ENCODE results near the gene TICAM1. TPM values are rescaled to one million over a fixed set of nuclear protein-coding genes. Genes with fewer than 3 reads are reported as not detected.

TICAM1 gene
- total and polyA plus RNA-seq, 10 of the 15 experiments (the other 5 are each of a cell fraction or from before 2014, with no cell fraction given): 0.31 to 31.1 (median 5.3) TPM

GRCh38 chr19:4878491-4878968 is 47.0 kb upstream of the TICAM1 start (continued):
- TF ChIP-seq BCLAF1 (IDR thresholded peaks at IDR 0.05) (no peak), ZNF384 (IDR thresholded peaks at IDR 0.05; ENCODE audit: borderline replicate concordance, low read depth, low read length) (no peak), TCF3 (IDR thresholded peaks at IDR 0.05; ENCODE audit: borderline replicate concordance, insufficient read depth, low read depth, low read length) (0 out of 2 replicates have a peak, but pooled peaks have one; percentile 62), FOXM1 (IDR thresholded peaks at IDR 0.05; ENCODE audit: low read depth, low read length) (no peak), IKZF1 (conservative IDR thresholded peaks at IDR 0.05) (no peak), SRF (IDR thresholded peaks at IDR 0.05; ENCODE audit: low read depth in 2 of 2, low read length in 2 of 2) (no peak), NFXL1 (IDR thresholded peaks at IDR 0.05; ENCODE audit: borderline replicate concordance) (no peak), EGR1 (IDR thresholded peaks at IDR 0.05; ENCODE audit: borderline replicate concordance in 1 of 2, low read depth in 2 of 2, low read length in 2 of 2) (0 out of 3 replicates have a peak, but pooled peaks of 1 of the 2 experiments have one; percentile 15), EED (IDR thresholded peaks at IDR 0.05; ENCODE audit: low read depth) (peak; percentile 56; the same call in 1 of the 2 replicates)
